Chondrocyte (in vitro differentiated cells): Measurements from ENCODE around the gene CBLL1. TPM values are rescaled to one million over a fixed set of nuclear protein-coding genes. Genes with fewer than 3 reads are reported as not detected.

ENCODE experiments used
- DNase-seq: peaks from one replicate; pipeline ENCODE4 v3.0.0; 2021; ENCODE audit warnings: mixed read lengths, low spot score
- H3K27ac Mint-ChIP-seq: one replicate; pipeline ENCODE4 v1.8.0; 2021; ENCODE audit warnings: mild to moderate bottlenecking, moderate library complexity, mixed read lengths; ENCODE audit not compliant: unreplicated experiment
- H3K27me3 Mint-ChIP-seq: 2 replicates; pipeline ENCODE4 v1.8.0; 2021; ENCODE audit warnings: low read depth, mixed read lengths
- H3K36me3 Mint-ChIP-seq: 2 replicates; pipeline ENCODE4 v1.8.0; 2021; ENCODE audit warnings: low read depth, mixed read lengths
- H3K4me1 Mint-ChIP-seq: 2 replicates; pipeline ENCODE4 v1.8.0; 2021; ENCODE audit warnings: low read depth, mild to moderate bottlenecking, mixed read lengths
- H3K4me3 Mint-ChIP-seq: one replicate; pipeline ENCODE4 v1.8.0; 2021; ENCODE audit warnings: mild to moderate bottlenecking, moderate library complexity, mixed read lengths; ENCODE audit not compliant: unreplicated experiment
- H3K9me3 Mint-ChIP-seq: 2 replicates; pipeline ENCODE4 v1.8.0; 2021; ENCODE audit warnings: low read depth, mixed read lengths
- total RNA-seq: library from RNA; stranded (reverse); gene quantifications from 3 replicates; pipeline ENCODE4 v1.2.1, GENCODE V29; 2021
- TF ChIP-seq, protein P1 (sequence below): fragments of 200-600 bp; sonication (generic); IDR thresholded peaks from 2 replicates; pipeline ENCODE4 v1.5.0; 2021; ENCODE audit warnings: antibody characterized with exemption, mild to moderate bottlenecking, moderate library complexity

Gene CBLL1
- total RNA-seq, 1 donor from 2014 or later, result 17.4 TPM

DNA sequence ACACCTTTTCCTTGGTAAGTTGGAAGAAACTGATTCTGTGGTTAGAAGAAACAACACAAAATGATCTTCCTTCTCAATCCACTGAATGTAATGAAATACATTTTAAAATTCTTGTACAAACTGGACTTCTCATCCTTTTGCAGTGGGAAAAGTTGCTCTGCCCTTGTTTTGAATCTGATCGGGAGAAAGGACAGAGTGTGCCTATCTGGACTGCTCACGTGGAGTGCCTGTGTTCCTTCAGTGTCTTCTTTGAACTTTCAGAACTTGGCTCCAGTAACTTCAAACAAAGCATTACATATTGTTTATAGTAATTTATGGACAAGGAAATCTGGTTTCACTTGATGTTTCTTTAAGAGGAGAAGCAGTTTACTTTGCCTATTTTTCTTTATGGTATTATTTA, 42.0 kb downstream of the CBLL1 start:
- no peak overlapping the region for H3K4me3 Mint-ChIP-seq
- TF ChIP-seq, protein P1, sequence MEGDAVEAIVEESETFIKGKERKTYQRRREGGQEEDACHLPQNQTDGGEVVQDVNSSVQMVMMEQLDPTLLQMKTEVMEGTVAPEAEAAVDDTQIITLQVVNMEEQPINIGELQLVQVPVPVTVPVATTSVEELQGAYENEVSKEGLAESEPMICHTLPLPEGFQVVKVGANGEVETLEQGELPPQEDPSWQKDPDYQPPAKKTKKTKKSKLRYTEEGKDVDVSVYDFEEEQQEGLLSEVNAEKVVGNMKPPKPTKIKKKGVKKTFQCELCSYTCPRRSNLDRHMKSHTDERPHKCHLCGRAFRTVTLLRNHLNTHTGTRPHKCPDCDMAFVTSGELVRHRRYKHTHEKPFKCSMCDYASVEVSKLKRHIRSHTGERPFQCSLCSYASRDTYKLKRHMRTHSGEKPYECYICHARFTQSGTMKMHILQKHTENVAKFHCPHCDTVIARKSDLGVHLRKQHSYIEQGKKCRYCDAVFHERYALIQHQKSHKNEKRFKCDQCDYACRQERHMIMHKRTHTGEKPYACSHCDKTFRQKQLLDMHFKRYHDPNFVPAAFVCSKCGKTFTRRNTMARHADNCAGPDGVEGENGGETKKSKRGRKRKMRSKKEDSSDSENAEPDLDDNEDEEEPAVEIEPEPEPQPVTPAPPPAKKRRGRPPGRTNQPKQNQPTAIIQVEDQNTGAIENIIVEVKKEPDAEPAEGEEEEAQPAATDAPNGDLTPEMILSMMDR, result no peak
- no peak for DNase-seq
- no peaks in the 10 kb centered on the region for H3K4me1 Mint-ChIP-seq
- peaks cover 51% of the 10 kb centered on the region for H3K27me3 Mint-ChIP-seq
- H3K9me3 Mint-ChIP-seq, result no peaks in the 10 kb centered on the region
- no peaks in the 10 kb centered on the region for H3K36me3 Mint-ChIP-seq
- H3K27ac Mint-ChIP-seq, result no peak overlapping the region

DNA sequence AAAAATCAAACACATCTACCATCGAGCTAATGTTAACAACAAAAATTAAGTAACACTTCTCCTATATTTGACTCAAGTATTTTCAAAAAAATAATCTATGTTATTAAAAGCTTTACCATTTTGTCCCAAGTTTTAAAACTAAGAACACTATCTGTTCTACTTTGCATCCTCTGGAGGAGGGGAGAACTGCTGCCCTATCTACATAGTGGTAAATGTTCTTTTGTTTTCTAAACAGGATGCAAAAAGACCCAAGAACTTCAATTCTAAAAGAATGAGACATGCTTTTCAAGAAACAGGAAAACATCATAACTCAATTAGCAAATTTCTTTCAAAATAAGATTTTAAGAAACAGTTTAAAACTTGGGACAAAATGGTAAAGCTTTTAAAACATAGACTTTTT, 44.3 kb downstream of the CBLL1 start:
- H3K9me3 Mint-ChIP-seq, result no peaks in the 10 kb centered on the region
- no peaks in the 10 kb centered on the region for H3K36me3 Mint-ChIP-seq
- no peak overlapping the region for H3K4me3 Mint-ChIP-seq
- H3K27ac Mint-ChIP-seq, result no peak overlapping the region
- H3K4me1 Mint-ChIP-seq, result no peaks in the 10 kb centered on the region
- peaks cover 53% of the 10 kb centered on the region for H3K27me3 Mint-ChIP-seq
- TF ChIP-seq, protein P1, result no peak
- DNase-seq, result no peak

DNA sequence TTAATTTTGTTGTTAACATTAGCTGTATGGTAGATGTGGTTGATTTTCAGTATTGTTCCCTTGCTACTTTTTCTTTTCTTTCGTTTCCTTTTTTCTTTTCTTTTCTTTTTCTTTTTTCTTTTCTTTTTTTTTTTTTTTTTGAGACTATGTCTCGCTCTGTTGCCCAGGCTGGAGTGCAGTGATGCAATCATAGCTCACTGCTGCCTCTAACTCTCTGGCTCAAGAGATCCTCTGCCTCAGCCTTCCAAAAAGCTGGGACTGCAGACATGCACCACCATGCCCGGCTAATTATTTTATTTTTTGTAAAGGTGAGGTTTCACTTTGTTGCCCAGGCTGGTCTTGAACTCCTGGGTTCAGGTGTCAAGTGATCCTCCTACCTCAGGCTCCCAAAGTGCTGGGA, 44.7 kb downstream of the CBLL1 start:
- Mint-ChIP-seq H3K27ac (no peak overlapping the region), H3K4me3 (no peak overlapping the region), H3K27me3 (peaks cover 52% of the 10 kb centered on the region), H3K9me3 (no peaks in the 10 kb centered on the region), H3K4me1 (no peaks in the 10 kb centered on the region), H3K36me3 (no peaks in the 10 kb centered on the region)
- no peak for DNase-seq
- TF ChIP-seq, protein P1, result no peak

DNA sequence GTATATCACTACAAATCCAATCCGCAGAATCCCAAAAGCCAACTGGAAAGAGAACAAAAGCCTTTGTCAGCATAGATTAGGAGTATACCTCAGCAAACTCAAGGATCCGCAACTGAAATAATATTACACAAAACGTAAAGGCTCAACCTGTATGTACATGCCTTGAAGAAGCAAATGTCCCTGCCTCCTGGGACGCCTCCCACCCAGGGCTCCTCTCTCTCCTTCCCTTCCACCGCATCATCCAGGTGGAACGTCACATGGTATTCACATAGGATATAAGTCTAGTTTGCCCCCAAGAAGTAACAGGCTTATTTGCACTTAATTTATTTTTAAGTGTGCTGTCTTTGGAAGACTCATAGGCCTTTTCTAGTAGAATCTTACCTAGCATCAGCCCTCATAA, 45.7 kb downstream of the CBLL1 start:
- DNase-seq, result no peak
- Mint-ChIP-seq H3K9me3 (no peaks in the 10 kb centered on the region), H3K27ac (no peak overlapping the region), H3K4me1 (no peaks in the 10 kb centered on the region), H3K4me3 (no peak overlapping the region), H3K27me3 (peaks cover 55% of the 10 kb centered on the region), H3K36me3 (no peaks in the 10 kb centered on the region)
- TF ChIP-seq, protein P1, result no peak

DNA sequence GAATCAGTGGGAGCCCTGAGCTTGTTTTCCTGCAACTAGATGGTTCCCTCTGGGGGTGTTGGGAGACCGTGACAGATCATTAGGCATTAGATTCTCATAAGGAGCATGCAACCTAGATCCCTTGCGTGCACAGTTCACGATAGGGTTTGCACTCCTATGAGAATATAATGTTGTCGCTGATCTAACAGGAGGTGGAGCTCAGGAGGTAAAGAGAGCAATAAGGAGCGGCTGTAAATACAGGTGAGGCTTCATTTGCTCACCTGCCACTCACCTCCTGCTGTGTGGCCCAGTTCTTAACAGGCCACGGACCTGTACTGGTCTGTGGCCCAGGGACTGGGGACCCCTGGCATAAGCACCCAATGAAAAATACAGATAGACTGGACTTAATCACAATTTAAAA, 48.4 kb downstream of the CBLL1 start:
- Mint-ChIP-seq H3K36me3 (no peaks in the 10 kb centered on the region), H3K9me3 (no peaks in the 10 kb centered on the region), H3K4me1 (no peaks in the 10 kb centered on the region), H3K4me3 (no peak overlapping the region), H3K27me3 (peaks cover 47% of the 10 kb centered on the region), H3K27ac (no peak overlapping the region)
- TF ChIP-seq, protein P1, result no peak
- DNase-seq, result no peak
